ENCODE results near the gene HNRNPA3.

The HNRNPA3 gene

DNA sequence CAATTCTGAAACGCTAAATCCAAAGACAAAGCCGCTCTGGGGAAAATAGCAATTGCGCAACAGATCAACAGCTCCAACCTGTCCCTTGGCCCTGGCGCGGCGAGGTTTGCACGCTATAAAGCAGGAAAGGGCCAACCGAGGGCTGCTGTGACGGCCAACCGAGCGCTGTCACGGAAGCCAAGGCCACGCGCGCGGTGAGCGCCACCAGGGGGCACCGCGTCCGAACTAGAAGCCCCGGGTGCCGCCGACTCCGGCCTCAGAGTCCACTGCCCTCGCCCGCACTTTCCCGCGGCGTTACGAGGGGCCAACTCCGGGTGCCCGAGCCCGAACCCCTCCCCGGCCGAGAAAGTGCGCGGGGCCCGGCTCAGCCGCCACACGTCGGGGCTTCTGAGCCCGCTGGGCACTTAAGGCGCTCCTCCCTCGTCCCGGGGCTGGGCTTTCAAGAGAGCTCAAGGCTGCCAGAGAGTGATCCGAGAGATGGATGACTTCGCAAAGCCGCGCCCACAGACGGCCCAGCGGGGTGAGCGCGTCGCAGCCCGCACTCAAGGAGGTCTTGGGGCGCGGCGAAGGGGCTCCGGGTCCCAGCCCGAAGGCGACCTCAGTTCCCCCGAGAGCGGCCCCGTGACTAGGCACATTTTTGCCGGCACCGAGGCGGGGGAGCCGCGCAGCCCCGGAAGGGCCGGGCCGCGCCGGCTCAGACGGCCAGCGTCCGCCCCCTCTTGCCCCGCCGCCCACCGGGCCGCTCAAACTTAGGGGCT, 51.0 kb downstream of the HNRNPA3 start (continued):
- TF ChIP-seq, protein P1, sequence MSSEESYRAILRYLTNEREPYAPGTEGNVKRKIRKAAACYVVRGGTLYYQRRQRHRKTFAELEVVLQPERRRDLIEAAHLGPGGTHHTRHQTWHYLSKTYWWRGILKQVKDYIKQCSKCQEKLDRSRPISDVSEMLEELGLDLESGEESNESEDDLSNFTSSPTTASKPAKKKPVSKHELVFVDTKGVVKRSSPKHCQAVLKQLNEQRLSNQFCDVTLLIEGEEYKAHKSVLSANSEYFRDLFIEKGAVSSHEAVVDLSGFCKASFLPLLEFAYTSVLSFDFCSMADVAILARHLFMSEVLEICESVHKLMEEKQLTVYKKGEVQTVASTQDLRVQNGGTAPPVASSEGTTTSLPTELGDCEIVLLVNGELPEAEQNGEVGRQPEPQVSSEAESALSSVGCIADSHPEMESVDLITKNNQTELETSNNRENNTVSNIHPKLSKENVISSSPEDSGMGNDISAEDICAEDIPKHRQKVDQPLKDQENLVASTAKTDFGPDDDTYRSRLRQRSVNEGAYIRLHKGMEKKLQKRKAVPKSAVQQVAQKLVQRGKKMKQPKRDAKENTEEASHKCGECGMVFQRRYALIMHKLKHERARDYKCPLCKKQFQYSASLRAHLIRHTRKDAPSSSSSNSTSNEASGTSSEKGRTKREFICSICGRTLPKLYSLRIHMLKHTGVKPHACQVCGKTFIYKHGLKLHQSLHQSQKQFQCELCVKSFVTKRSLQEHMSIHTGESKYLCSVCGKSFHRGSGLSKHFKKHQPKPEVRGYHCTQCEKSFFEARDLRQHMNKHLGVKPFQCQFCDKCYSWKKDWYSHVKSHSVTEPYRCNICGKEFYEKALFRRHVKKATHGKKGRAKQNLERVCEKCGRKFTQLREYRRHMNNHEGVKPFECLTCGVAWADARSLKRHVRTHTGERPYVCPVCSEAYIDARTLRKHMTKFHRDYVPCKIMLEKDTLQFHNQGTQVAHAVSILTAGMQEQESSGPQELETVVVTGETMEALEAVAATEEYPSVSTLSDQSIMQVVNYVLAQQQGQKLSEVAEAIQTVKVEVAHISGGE (tag by site-specific recombination; conservative IDR thresholded peaks at IDR 0.05; ENCODE audit: low read depth) = peak; percentile 65
- no peak for TF ChIP-seq ZNF292 (tag by site-specific recombination; IDR thresholded peaks at IDR 0.05; ENCODE audit: borderline replicate concordance, low read depth)
- no peak for TF ChIP-seq ZNF202 (tag by site-specific recombination; IDR thresholded peaks at IDR 0.05; ENCODE audit: borderline replicate concordance)
- TF ChIP-seq ZNF548 (tag by site-specific recombination; IDR thresholded peaks at IDR 0.05) = no peak
- TF ChIP-seq ZNF24 (tag by site-specific recombination; IDR thresholded peaks at IDR 0.05) = peak; percentile 93
- TF ChIP-seq ZSCAN23 (tag by site-specific recombination; IDR thresholded peaks at IDR 0.05) = no peak
- TF ChIP-seq, protein P2, sequence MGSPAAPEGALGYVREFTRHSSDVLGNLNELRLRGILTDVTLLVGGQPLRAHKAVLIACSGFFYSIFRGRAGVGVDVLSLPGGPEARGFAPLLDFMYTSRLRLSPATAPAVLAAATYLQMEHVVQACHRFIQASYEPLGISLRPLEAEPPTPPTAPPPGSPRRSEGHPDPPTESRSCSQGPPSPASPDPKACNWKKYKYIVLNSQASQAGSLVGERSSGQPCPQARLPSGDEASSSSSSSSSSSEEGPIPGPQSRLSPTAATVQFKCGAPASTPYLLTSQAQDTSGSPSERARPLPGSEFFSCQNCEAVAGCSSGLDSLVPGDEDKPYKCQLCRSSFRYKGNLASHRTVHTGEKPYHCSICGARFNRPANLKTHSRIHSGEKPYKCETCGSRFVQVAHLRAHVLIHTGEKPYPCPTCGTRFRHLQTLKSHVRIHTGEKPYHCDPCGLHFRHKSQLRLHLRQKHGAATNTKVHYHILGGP (tag by site-specific recombination; IDR thresholded peaks at IDR 0.05) = no peak
- no peak for TF ChIP-seq ZNF426 (tag by site-specific recombination; IDR thresholded peaks at IDR 0.05)
- peak; percentile 96 for TF ChIP-seq ZNF660 (tag by site-specific recombination; IDR thresholded peaks at IDR 0.05)
- peak; percentile 33; the same call in 1 of the 2 replicates for TF ChIP-seq ZNF146 (tag by site-specific recombination; IDR thresholded peaks at IDR 0.05)
- TF ChIP-seq ZNF140 (tag by site-specific recombination; IDR thresholded peaks at IDR 0.05) = no peak
- TF ChIP-seq ZNF169 (tag by site-specific recombination; IDR thresholded peaks at IDR 0.05) = no peak
- TF ChIP-seq KLF16 (tag by site-specific recombination; IDR thresholded peaks at IDR 0.05) = peak; percentile 87
- TF ChIP-seq WT1 (tag by site-specific recombination; IDR thresholded peaks at IDR 0.05) = 0 out of 2 replicates have a peak, but pooled peaks have one; percentile 31
- TF ChIP-seq KLF7 (tag by site-specific recombination; IDR thresholded peaks at IDR 0.05; ENCODE audit: borderline replicate concordance) = 0 out of 2 replicates have a peak, but pooled peaks have one; percentile 50

DNA sequence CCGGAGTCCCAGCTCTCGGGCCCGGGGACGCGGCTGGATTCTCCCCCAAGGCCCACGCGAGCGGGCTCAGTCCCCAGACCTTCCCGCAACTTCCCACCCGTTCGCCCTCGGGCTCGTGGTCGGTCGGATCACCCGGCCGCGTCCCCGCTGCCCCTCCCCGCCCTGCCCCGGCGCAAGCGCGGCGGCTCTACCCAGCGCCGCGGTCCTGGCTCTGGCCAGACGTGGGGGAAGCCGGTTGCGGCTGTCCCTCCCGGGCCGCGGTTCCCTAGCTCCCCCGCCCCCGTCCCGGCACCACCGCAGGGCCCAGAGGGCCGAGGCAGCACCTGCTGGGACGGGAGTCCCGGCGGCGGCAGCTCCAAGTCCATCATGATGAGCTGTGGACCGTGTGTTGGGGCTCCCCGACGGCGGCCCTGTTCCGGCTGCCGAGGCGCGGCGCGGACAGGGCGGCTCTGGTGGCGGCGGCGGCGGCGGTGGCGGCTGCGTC, 51.7 kb downstream of the HNRNPA3 start:
- Histone ChIP-seq H3K4me3 (ENCODE audit: low read depth, low read length) (peak overlapping the region; percentile 95), H3K4me1 (ENCODE audit: control insufficient read depth, insufficient read depth, low read length) (peaks cover 12% of the 10 kb centered on the region), H3K27ac (ENCODE audit: extremely low read depth, low read depth, low read length) (peak overlapping the region; percentile 96), H3K9me3 (ENCODE audit: control insufficient read depth, insufficient read depth, low read depth, low read length) (no peaks in the 10 kb centered on the region), H3K36me3 (ENCODE audit: control insufficient read depth in 2 of 2, insufficient read depth in 1 of 2, low read length in 2 of 2) (no peaks in the 10 kb centered on the region)
- TF ChIP-seq, protein P3, sequence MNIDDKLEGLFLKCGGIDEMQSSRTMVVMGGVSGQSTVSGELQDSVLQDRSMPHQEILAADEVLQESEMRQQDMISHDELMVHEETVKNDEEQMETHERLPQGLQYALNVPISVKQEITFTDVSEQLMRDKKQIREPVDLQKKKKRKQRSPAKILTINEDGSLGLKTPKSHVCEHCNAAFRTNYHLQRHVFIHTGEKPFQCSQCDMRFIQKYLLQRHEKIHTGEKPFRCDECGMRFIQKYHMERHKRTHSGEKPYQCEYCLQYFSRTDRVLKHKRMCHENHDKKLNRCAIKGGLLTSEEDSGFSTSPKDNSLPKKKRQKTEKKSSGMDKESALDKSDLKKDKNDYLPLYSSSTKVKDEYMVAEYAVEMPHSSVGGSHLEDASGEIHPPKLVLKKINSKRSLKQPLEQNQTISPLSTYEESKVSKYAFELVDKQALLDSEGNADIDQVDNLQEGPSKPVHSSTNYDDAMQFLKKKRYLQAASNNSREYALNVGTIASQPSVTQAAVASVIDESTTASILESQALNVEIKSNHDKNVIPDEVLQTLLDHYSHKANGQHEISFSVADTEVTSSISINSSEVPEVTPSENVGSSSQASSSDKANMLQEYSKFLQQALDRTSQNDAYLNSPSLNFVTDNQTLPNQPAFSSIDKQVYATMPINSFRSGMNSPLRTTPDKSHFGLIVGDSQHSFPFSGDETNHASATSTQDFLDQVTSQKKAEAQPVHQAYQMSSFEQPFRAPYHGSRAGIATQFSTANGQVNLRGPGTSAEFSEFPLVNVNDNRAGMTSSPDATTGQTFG (tag by site-specific recombination; IDR thresholded peaks at IDR 0.05; ENCODE audit: borderline replicate concordance) = no peak
- no peak for TF ChIP-seq ZNF157 (tag by site-specific recombination; IDR thresholded peaks at IDR 0.05)
- 0 out of 2 replicates have a peak, but pooled peaks have one; percentile 21 for TF ChIP-seq EGR2 (tag by site-specific recombination; IDR thresholded peaks at IDR 0.05; ENCODE audit: low read depth)
- TF ChIP-seq ZNF626 (tag by site-specific recombination; IDR thresholded peaks at IDR 0.05) = 0 out of 2 replicates have a peak, but pooled peaks have one; percentile 11
- TF ChIP-seq ZNF394 (tag by site-specific recombination; IDR thresholded peaks at IDR 0.05; ENCODE audit: borderline replicate concordance) = no peak
- TF ChIP-seq ZNF76 (tag by site-specific recombination; IDR thresholded peaks at IDR 0.05; ENCODE audit: borderline replicate concordance, low read depth) = peak; percentile 78; the same call in 1 of the 2 replicates
- peak; percentile 63; the same call in 1 of the 2 replicates for TF ChIP-seq KLF8 (tag by site-specific recombination; IDR thresholded peaks at IDR 0.05)
- POLR2A ChIA-PET = interaction anchor here (0.6 to 3.2 kb wide), 18 partner anchors 9 to 464 kb away, joined by 3 to 23 read pairs (median 6); partner anchors contain the start of gene HNRNPA3
- CTCF ChIA-PET = interaction anchor here (0.7 to 2.8 kb wide), 22 partner anchors 9 to 1137 kb away, joined by 3 to 25 read pairs (median 4); no protein-coding TSS in a partner anchor
